ENCODE data around the gene EYS. TPM values are rescaled to one million over a fixed set of nuclear protein-coding genes. Genes with fewer than 3 reads are reported as not detected.

EYS gene
- total RNA-seq, 2 experiments from 2014 or later = not detected

- Mint-ChIP-seq H3K27me3 (no peaks in the 10 kb centered on the region), H3K4me1 (ENCODE audit: low read depth) (no peaks in the 10 kb centered on the region), H3K4me3 (no peak overlapping the region), H3K36me3 (ENCODE audit: low read depth) (no peaks in the 10 kb centered on the region), H3K27ac (no peak overlapping the region), H3K9me3 (peaks cover 14% of the 10 kb centered on the region)
- ATAC-seq (ENCODE audit: poor library complexity) (no peak), DNase-seq (no peak)
- Histone ChIP-seq H3K27ac (ENCODE audit: low read depth in 1 of 2, low read length in 2 of 2) (no peak overlapping the region), H3K36me3 (ENCODE audit: insufficient read depth, low read length) (no peaks in the 10 kb centered on the region), H3K4me1 (ENCODE audit: insufficient read depth, low read length) (no peaks in the 10 kb centered on the region), H3K4me3 (ENCODE audit: low read length) (no peak overlapping the region), H3K27me3 (ENCODE audit: control insufficient read depth in 1 of 2, insufficient read depth in 2 of 2, low read length in 2 of 2) (no peaks in the 10 kb centered on the region), H3K9me3 (ENCODE audit: control insufficient read depth in 1 of 2, insufficient read depth in 1 of 2, low read length in 2 of 2) (peaks cover 0 to 4% of the 10 kb centered on the region in 2 experiments)
- no peak for TF ChIP-seq CTCF (IDR thresholded peaks at IDR 0.05)
- ChIA-PET POLR2A (no interaction called here), CTCF (no interaction called here)
- intact Hi-C loops (cut with DNase I, micrococcal nuclease) = no loop called here
These were observed 993.0 kb downstream of the EYS start for GRCh38 chr6:64714073-64714472.

- Mint-ChIP-seq H3K9me3 (peaks cover 8% of the 10 kb centered on the region), H3K27ac (no peak overlapping the region), H3K36me3 (ENCODE audit: low read depth) (no peaks in the 10 kb centered on the region), H3K4me1 (ENCODE audit: low read depth) (no peaks in the 10 kb centered on the region), H3K27me3 (no peaks in the 10 kb centered on the region), H3K4me3 (no peak overlapping the region)
- Histone ChIP-seq H3K4me1 (ENCODE audit: insufficient read depth, low read length) (no peaks in the 10 kb centered on the region), H3K36me3 (ENCODE audit: insufficient read depth, low read length) (no peaks in the 10 kb centered on the region), H3K4me3 (ENCODE audit: low read length) (no peak overlapping the region), H3K27ac (ENCODE audit: low read depth in 1 of 2, low read length in 2 of 2) (no peak overlapping the region), H3K9me3 (ENCODE audit: control insufficient read depth in 1 of 2, insufficient read depth in 1 of 2, low read length in 2 of 2) (peaks cover 0 to 4% of the 10 kb centered on the region in 2 experiments), H3K27me3 (ENCODE audit: control insufficient read depth in 1 of 2, insufficient read depth in 2 of 2, low read length in 2 of 2) (no peaks in the 10 kb centered on the region)
- ChIA-PET POLR2A (no interaction called here), CTCF (no interaction called here)
- DNase-seq (no peak), ATAC-seq (ENCODE audit: poor library complexity) (no peak)
- intact Hi-C loops (cut with DNase I, micrococcal nuclease) = no loop called here
- no peak for TF ChIP-seq CTCF (IDR thresholded peaks at IDR 0.05)
These were observed 993.9 kb downstream of the EYS start for GRCh38 chr6:64713175-64713574.

- ATAC-seq (ENCODE audit: poor library complexity) = no peak
- CTCF ChIA-PET = no interaction called here
These were observed 994.4 kb downstream of the EYS start for GRCh38 chr6:64712606-64713005.

More at GRCh38 chr6:64712606-64713005, 994.4 kb downstream of the EYS start:
- H3K4me1 Mint-ChIP-seq (ENCODE audit: low read depth) = no peaks in the 10 kb centered on the region
- no peaks in the 10 kb centered on the region for H3K36me3 Mint-ChIP-seq (ENCODE audit: low read depth)
- Histone ChIP-seq H3K27ac (ENCODE audit: low read depth in 1 of 2, low read length in 2 of 2) (no peak overlapping the region), H3K27me3 (ENCODE audit: control insufficient read depth in 1 of 2, insufficient read depth in 2 of 2, low read length in 2 of 2) (no peaks in the 10 kb centered on the region), H3K4me1 (ENCODE audit: insufficient read depth, low read length) (no peaks in the 10 kb centered on the region), H3K36me3 (ENCODE audit: insufficient read depth, low read length) (no peaks in the 10 kb centered on the region), H3K4me3 (ENCODE audit: low read length) (no peak overlapping the region), H3K9me3 (ENCODE audit: control insufficient read depth in 1 of 2, insufficient read depth in 1 of 2, low read length in 2 of 2) (peaks cover 0 to 4% of the 10 kb centered on the region in 2 experiments)
- POLR2A ChIA-PET = no interaction called here
- H3K9me3 Mint-ChIP-seq = peaks cover 8% of the 10 kb centered on the region
- H3K27ac Mint-ChIP-seq = no peak overlapping the region
- H3K4me3 Mint-ChIP-seq = no peak overlapping the region
- H3K27me3 Mint-ChIP-seq = no peaks in the 10 kb centered on the region
- no peak for TF ChIP-seq CTCF (IDR thresholded peaks at IDR 0.05)
- no peak for DNase-seq
- intact Hi-C loops (cut with DNase I, micrococcal nuclease) = no loop called here
